Astrocyte (in vitro differentiated cells and primary cell): ENCODE results near the gene EPHB1.

Experiments used
- CTCF ChIP-seq: IDR thresholded peaks from 2 replicates; pipeline ENCODE4 v1.5.1; 2011; ENCODE audit warnings: low read depth, mild to moderate bottlenecking, inconsistent platforms, low read length, moderate library complexity; ENCODE audit not compliant: insufficient read depth
- EZH2 ChIP-seq: IDR thresholded peaks from 2 replicates; pipeline ENCODE4 v1.6.1; 2012; ENCODE audit warnings: mild to moderate bottlenecking, low read length, inconsistent platforms; ENCODE audit not compliant: insufficient read depth

- TF ChIP-seq EZH2 (no peak), CTCF (no peak)
Observed at GRCh38 chr3:134922866-134923265, 127.8 kb downstream of the EPHB1 start.
